ENCODE results near the gene MAPK8.

The MAPK8 gene

GRCh38 chr10:48480397-48481374 lies 174.2 kb downstream of the MAPK8 start:
- DNase-seq, result no peak

- DNase-seq, result no peak
Observed at GRCh38 chr10:48481385-48481784, 174.9 kb downstream of the MAPK8 start.

GRCh38 chr10:48482207-48482606 lies 175.7 kb downstream of the MAPK8 start:
- no peak for DNase-seq

GRCh38 chr10:48484911-48485310 lies 178.4 kb downstream of the MAPK8 start:
- DNase-seq, result no peak

GRCh38 chr10:48485711-48486110 lies 179.2 kb downstream of the MAPK8 start:
- no peak for DNase-seq

GRCh38 chr10:48487244-48487643 lies 180.8 kb downstream of the MAPK8 start:
- DNase-seq, result no peak
